SK-N-SH treated with all-trans-retinoic acid at 6 μM for 48 hours (cell line): ENCODE data around the gene LRRFIP1.
A peak's percentile ranks its signal among the peaks of the same experiment; 100 is the strongest.

Experiments used
- ATAC-seq: fragments of 200-7000 bp; cut with Tn5 transposase; 3 replicates; pipeline ENCODE4 v1.9.1; 2020; ENCODE audit warnings: mild to moderate bottlenecking, moderate library complexity
- ARNTL ChIP-seq: fragments of 450-650 bp; formaldehyde crosslinking; IDR thresholded peaks from 2 replicates; pipeline ENCODE4 v1.5.0; 2020; ENCODE audit warnings: low read depth, mild to moderate bottlenecking, moderate library complexity, borderline replicate concordance
- BACH2 ChIP-seq: fragments of 250-450 bp; sonication (Bioruptor Pico); IDR thresholded peaks from 2 replicates; pipeline ENCODE4 v1.9.0; 2021; ENCODE audit warnings: mild to moderate bottlenecking, borderline replicate concordance
- CSDC2 ChIP-seq: fragments of 250-450 bp; sonication (Bioruptor Pico); IDR thresholded peaks from 2 replicates; pipeline ENCODE4 v1.5.0; 2020; ENCODE audit warnings: mild to moderate bottlenecking, moderate library complexity
- ISL1 ChIP-seq: fragments of 250-450 bp; sonication (Bioruptor Pico); IDR thresholded peaks from 2 replicates; pipeline ENCODE4 v2.1.2; 2022; ENCODE audit warnings: mild to moderate bottlenecking, moderate library complexity
- OSR1 ChIP-seq: fragments of 250-450 bp; sonication (Bioruptor Pico); IDR thresholded peaks from 2 replicates; pipeline ENCODE4 v1.8.0; 2022; ENCODE audit warnings: moderate library complexity, mild to moderate bottlenecking, inconsistent platforms
- PPARA ChIP-seq: fragments of 250-450 bp; sonication (Bioruptor Pico); IDR thresholded peaks from 2 replicates; pipeline ENCODE4 v1.5.0; 2020; ENCODE audit warnings: mild to moderate bottlenecking, borderline replicate concordance
- RARB ChIP-seq: fragments of 250-450 bp; sonication (Bioruptor Pico); IDR thresholded peaks from 2 replicates; pipeline ENCODE4 v1.8.0; 2021; ENCODE audit warnings: mild to moderate bottlenecking, moderate library complexity
- SNAI2 ChIP-seq: fragments of 250-450 bp; sonication (Bioruptor Pico); IDR thresholded peaks from 2 replicates; pipeline ENCODE4 v1.5.0; 2020; ENCODE audit warnings: mild to moderate bottlenecking, moderate library complexity
- TCF4 ChIP-seq: fragments of 250-450 bp; sonication (Bioruptor Pico); IDR thresholded peaks from 2 replicates; pipeline ENCODE4 v1.8.0; 2021; ENCODE audit warnings: mild to moderate bottlenecking, moderate library complexity, borderline replicate concordance
- TOX ChIP-seq: fragments of 250-450 bp; sonication (Bioruptor Pico); IDR thresholded peaks from 2 replicates; pipeline ENCODE4 v1.8.0; 2021; ENCODE audit warnings: mild to moderate bottlenecking, moderate library complexity, borderline replicate concordance
- ZC3H10 ChIP-seq: fragments of 250-450 bp; sonication (Bioruptor Pico); IDR thresholded peaks from 2 replicates; pipeline ENCODE4 v1.5.1; 2021; ENCODE audit warnings: mild to moderate bottlenecking, moderate library complexity
- ZFP3 ChIP-seq: fragments of 250-450 bp; sonication (Bioruptor Pico); IDR thresholded peaks from 2 replicates; pipeline ENCODE4 v1.5.0; 2020; ENCODE audit warnings: mild to moderate bottlenecking, moderate library complexity
- ZFP30 ChIP-seq: fragments of 450-650 bp; formaldehyde crosslinking; IDR thresholded peaks from 2 replicates; pipeline ENCODE4 v1.5.0; 2022; ENCODE audit warnings: mild to moderate bottlenecking, moderate library complexity
- ZNF565 ChIP-seq: fragments of 450-650 bp; formaldehyde crosslinking; conservative IDR thresholded peaks from 2 replicates; pipeline ENCODE4 v1.5.0; 2020; ENCODE audit warnings: low read depth, mild to moderate bottlenecking, moderate library complexity
- ZNF8 ChIP-seq: fragments of 450-650 bp; formaldehyde crosslinking; IDR thresholded peaks from 2 replicates; pipeline ENCODE4 v1.5.0; 2020; ENCODE audit warnings: mild to moderate bottlenecking, moderate library complexity
- TF ChIP-seq, protein P1 (sequence below): fragments of 250-450 bp; sonication (Bioruptor Pico); IDR thresholded peaks from 2 replicates; pipeline ENCODE4 v1.5.0; 2020; ENCODE audit warnings: mild to moderate bottlenecking, moderate library complexity
- TF ChIP-seq, protein P2 (sequence below): fragments of 250-450 bp; sonication (Bioruptor Pico); IDR thresholded peaks from 2 replicates; pipeline ENCODE4 v1.8.0; 2020; ENCODE audit warnings: mild to moderate bottlenecking, moderate library complexity, borderline replicate concordance
- TF ChIP-seq, protein P3 (sequence below): fragments of 250-450 bp; sonication (Bioruptor Pico); IDR thresholded peaks from 2 replicates; pipeline ENCODE4 v1.8.0; 2021; ENCODE audit warnings: low read depth, mild to moderate bottlenecking, moderate library complexity, borderline replicate concordance
- TF ChIP-seq, protein P4 (sequence below): fragments of 250-450 bp; sonication (Bioruptor Pico); IDR thresholded peaks from 2 replicates; pipeline ENCODE4 v1.5.1; 2020; ENCODE audit warnings: low read depth, mild to moderate bottlenecking, moderate library complexity
- TF ChIP-seq, protein P5 (sequence below): fragments of 250-450 bp; sonication (Bioruptor Pico); IDR thresholded peaks from 2 replicates; pipeline ENCODE4 v1.5.1; 2021; ENCODE audit warnings: mild to moderate bottlenecking, moderate library complexity

The LRRFIP1 gene

DNA sequence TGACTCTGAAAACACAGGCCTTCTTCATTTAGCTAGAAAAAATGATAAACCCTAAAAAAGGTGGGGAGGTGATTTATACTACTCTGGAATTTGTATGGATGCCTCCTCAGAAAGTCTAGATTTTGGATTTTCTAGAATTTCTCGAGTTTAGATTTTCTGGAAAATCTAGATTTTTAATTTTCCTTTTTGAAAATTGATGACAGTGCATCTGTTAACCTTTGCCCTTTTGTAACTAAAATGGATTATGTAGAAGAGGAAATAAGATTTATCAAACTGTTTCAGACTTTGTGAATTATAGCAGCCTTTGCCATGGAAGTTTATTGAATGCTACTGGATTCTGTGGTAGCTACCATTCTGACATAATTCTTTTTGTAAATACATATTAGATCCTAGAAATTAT, 95.6 kb downstream of the LRRFIP1 start (continued):
- TF ChIP-seq, protein P1, sequence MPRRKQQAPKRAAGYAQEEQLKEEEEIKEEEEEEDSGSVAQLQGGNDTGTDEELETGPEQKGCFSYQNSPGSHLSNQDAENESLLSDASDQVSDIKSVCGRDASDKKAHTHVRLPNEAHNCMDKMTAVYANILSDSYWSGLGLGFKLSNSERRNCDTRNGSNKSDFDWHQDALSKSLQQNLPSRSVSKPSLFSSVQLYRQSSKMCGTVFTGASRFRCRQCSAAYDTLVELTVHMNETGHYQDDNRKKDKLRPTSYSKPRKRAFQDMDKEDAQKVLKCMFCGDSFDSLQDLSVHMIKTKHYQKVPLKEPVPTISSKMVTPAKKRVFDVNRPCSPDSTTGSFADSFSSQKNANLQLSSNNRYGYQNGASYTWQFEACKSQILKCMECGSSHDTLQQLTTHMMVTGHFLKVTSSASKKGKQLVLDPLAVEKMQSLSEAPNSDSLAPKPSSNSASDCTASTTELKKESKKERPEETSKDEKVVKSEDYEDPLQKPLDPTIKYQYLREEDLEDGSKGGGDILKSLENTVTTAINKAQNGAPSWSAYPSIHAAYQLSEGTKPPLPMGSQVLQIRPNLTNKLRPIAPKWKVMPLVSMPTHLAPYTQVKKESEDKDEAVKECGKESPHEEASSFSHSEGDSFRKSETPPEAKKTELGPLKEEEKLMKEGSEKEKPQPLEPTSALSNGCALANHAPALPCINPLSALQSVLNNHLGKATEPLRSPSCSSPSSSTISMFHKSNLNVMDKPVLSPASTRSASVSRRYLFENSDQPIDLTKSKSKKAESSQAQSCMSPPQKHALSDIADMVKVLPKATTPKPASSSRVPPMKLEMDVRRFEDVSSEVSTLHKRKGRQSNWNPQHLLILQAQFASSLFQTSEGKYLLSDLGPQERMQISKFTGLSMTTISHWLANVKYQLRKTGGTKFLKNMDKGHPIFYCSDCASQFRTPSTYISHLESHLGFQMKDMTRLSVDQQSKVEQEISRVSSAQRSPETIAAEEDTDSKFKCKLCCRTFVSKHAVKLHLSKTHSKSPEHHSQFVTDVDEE (CRISPR knock-in tag) = no peak
- TF ChIP-seq ZNF565 (no peak), TOX (CRISPR knock-in tag) (no peak), BACH2 (CRISPR knock-in tag) (no peak)
- TF ChIP-seq, protein P2, sequence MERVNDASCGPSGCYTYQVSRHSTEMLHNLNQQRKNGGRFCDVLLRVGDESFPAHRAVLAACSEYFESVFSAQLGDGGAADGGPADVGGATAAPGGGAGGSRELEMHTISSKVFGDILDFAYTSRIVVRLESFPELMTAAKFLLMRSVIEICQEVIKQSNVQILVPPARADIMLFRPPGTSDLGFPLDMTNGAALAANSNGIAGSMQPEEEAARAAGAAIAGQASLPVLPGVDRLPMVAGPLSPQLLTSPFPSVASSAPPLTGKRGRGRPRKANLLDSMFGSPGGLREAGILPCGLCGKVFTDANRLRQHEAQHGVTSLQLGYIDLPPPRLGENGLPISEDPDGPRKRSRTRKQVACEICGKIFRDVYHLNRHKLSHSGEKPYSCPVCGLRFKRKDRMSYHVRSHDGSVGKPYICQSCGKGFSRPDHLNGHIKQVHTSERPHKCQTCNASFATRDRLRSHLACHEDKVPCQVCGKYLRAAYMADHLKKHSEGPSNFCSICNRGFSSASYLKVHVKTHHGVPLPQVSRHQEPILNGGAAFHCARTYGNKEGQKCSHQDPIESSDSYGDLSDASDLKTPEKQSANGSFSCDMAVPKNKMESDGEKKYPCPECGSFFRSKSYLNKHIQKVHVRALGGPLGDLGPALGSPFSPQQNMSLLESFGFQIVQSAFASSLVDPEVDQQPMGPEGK (CRISPR knock-in tag) = no peak
- TF ChIP-seq, all 23 proteins: peak for 0

DNA sequence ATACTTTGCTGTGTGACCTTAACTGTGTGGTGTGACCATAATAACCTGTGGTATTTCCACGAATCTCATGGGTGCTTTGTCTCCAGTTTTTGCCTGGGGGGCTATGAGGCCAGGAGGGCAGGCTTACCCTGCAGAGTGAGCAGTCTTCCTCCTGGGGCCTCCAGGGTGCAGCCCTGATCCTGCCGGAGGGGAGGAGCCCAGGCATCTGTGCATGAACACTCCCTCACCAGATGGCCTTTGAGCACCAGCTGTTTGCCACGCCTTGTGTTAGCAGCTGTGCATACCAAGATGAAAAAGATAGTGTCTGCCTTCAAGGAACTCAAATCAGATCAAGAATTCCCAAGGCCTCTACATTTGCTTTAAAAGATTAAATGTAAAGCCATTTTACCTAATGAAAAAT, 96.2 kb downstream of the LRRFIP1 start:
- TF ChIP-seq ZNF8 (CRISPR knock-in tag) (no peak), TCF4 (CRISPR knock-in tag) (peak; percentile 69; the same call in 1 of the 2 replicates), TOX (CRISPR knock-in tag) (no peak), ISL1 (no peak)
- TF ChIP-seq, protein P2 (CRISPR knock-in tag) = no peak
- ATAC-seq = peak; percentile 23; the same call in 1 of the 3 replicates

DNA sequence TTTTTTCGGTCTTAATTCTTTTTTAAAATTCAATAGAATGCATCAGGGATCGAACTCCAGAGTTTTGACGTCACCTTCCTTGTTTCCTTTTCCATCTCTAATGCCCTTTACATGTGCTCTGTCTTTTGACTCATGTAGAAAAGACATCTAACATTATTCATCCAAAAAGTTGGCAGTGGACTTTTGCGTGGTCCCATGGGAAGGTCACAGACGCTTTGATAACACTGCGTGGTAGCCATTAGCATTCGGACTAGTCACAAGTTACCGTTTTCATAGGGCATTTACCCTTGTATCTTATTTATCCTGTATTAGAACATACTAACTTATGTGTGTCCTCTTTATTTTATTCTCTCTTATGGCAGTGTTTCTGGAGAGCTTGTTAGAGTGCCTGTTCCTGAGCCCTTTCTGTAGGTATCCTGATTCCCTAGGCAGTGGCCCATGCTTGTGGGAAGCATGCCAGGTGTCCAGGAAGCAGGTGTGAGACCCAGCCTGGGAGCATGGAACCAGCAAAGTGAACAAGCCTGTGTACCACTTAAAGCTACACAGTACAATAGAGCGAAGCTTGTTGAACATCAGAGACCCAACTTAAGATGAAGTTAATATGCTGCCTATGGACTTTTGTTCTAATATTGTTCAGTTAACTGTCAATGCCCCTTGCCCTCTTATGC, 97.6 kb downstream of the LRRFIP1 start:
- ATAC-seq = no peak
- TF ChIP-seq OSR1 (CRISPR knock-in tag) (no peak), ZFP3 (CRISPR knock-in tag) (no peak), TCF4 (CRISPR knock-in tag) (no peak), CSDC2 (CRISPR knock-in tag) (no peak), ARNTL (no peak), SNAI2 (CRISPR knock-in tag) (no peak), ZC3H10 (no peak), PPARA (CRISPR knock-in tag) (no peak), ZNF8 (CRISPR knock-in tag) (no peak)
- TF ChIP-seq, protein P2 (CRISPR knock-in tag) = no peak
- TF ChIP-seq, protein P3, sequence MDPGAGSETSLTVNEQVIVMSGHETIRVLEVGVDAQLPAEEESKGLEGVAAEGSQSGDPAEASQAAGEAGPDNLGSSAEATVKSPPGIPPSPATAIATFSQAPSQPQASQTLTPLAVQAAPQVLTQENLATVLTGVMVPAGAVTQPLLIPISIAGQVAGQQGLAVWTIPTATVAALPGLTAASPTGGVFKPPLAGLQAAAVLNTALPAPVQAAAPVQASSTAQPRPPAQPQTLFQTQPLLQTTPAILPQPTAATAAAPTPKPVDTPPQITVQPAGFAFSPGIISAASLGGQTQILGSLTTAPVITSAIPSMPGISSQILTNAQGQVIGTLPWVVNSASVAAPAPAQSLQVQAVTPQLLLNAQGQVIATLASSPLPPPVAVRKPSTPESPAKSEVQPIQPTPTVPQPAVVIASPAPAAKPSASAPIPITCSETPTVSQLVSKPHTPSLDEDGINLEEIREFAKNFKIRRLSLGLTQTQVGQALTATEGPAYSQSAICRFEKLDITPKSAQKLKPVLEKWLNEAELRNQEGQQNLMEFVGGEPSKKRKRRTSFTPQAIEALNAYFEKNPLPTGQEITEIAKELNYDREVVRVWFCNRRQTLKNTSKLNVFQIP (CRISPR knock-in tag) = no peak

DNA sequence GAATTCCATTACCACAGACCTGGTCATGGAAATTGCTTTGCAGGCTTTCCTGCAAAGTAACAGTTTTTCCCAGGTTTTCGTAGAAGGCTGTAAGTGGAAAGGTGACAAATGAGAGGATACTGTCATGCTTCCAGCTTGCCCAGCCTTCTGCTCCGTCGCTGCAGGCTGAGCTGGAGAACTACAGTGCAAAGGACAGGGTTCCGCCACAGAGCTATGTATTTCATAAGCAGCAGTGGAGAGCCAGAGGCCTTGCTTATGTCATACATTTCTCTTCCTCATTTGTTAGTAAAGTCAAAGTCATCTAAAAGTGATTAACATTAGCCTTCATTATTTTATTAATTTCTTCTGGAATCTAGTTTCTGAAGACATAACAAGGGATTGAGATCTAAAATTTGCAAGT, 98.3 kb downstream of the LRRFIP1 start:
- TF ChIP-seq TOX (CRISPR knock-in tag) = no peak
- no peak for TF ChIP-seq OSR1 (CRISPR knock-in tag)
- no peak for TF ChIP-seq ISL1
- TF ChIP-seq, protein P4, sequence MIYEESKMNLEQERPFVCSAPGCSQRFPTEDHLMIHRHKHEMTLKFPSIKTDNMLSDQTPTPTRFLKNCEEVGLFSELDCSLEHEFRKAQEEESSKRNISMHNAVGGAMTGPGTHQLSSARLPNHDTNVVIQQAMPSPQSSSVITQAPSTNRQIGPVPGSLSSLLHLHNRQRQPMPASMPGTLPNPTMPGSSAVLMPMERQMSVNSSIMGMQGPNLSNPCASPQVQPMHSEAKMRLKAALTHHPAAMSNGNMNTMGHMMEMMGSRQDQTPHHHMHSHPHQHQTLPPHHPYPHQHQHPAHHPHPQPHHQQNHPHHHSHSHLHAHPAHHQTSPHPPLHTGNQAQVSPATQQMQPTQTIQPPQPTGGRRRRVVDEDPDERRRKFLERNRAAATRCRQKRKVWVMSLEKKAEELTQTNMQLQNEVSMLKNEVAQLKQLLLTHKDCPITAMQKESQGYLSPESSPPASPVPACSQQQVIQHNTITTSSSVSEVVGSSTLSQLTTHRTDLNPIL (CRISPR knock-in tag) = no peak
- TF ChIP-seq ZFP30 (CRISPR knock-in tag) = no peak
- TF ChIP-seq SNAI2 (CRISPR knock-in tag) = no peak
- no peak for TF ChIP-seq ZNF565
- TF ChIP-seq, protein P3 (CRISPR knock-in tag) = no peak
- TF ChIP-seq RARB (CRISPR knock-in tag) = no peak
- TF ChIP-seq, protein P5, sequence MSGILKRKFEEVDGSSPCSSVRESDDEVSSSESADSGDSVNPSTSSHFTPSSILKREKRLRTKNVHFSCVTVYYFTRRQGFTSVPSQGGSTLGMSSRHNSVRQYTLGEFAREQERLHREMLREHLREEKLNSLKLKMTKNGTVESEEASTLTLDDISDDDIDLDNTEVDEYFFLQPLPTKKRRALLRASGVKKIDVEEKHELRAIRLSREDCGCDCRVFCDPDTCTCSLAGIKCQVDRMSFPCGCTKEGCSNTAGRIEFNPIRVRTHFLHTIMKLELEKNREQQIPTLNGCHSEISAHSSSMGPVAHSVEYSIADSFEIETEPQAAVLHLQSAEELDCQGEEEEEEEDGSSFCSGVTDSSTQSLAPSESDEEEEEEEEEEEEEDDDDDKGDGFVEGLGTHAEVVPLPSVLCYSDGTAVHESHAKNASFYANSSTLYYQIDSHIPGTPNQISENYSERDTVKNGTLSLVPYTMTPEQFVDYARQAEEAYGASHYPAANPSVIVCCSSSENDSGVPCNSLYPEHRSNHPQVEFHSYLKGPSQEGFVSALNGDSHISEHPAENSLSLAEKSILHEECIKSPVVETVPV (CRISPR knock-in tag) = no peak
- TF ChIP-seq ZFP3 (CRISPR knock-in tag) = no peak
- ATAC-seq = no peak
